Thyroid gland (tissue), 4 donors: ENCODE measurements around the gene SREBF2. TPM values are rescaled to one million over a fixed set of nuclear protein-coding genes. Genes with fewer than 3 reads are reported as not detected.
"Not testable (repeated sequence)": the region's sequence is repeated elsewhere in the genome, so short reads cannot be mapped to it uniquely, and the experiment has no call there.

Source experiments
- DNase-seq, 2 donors: peaks; one replicate each; pipeline ENCODE4 v3.0.0-alpha.2; 2019
- H3K27ac ChIP-seq, 3 donors: fragments of 200-600 bp; sonication (generic); 1 replicate in 2 of 3; 2 replicates in 1 of 3; pipeline ENCODE4 v1.5.1; 2016 to 2019; ENCODE audit warnings: mild to moderate bottlenecking in 1 of 3, moderate library complexity in 1 of 3
- H3K27me3 ChIP-seq: fragments of 200-600 bp; sonication (generic); one replicate; pipeline ENCODE4 v1.5.1; 2019
- H3K36me3 ChIP-seq, 2 donors: fragments of 200-600 bp; sonication (generic); one replicate each; pipeline ENCODE4 v1.5.1; 2016 to 2019
- H3K4me1 ChIP-seq, 2 donors: fragments of 200-600 bp; sonication (generic); one replicate each; pipeline ENCODE4 v1.5.1; 2017 to 2019
- H3K4me3 ChIP-seq, 3 donors: fragments of 200-600 bp; sonication (generic); replicated peaks in 1 of 3; 1 replicate in 2 of 3; 2 replicates in 1 of 3; pipeline ENCODE4 v1.5.1; 2016; ENCODE audit warnings: mild to moderate bottlenecking in 1 of 3
- H3K9me3 ChIP-seq: fragments of 200-600 bp; sonication (generic); one replicate; pipeline ENCODE4 v1.5.1; 2017
- CTCF ChIP-seq, 6 experiments: fragments of 200-600 bp in 3 of 6; fragments of 450-650 bp in 3 of 6; sonication (generic) in 3 of 6; IDR thresholded peaks; one replicate each; pipeline ENCODE4 v1.5.1; 2016 to 2019; ENCODE audit warnings: antibody characterized with exemption in 6 of 6, mild to moderate bottlenecking in 2 of 6, inconsistent platforms in 1 of 6, moderate library complexity in 1 of 6
- POLR2A ChIP-seq, 2 donors: fragments of 450-650 bp; IDR thresholded peaks; one replicate each; pipeline ENCODE4 v1.6.1; 2017; ENCODE audit warnings: antibody characterized with exemption in 2 of 2, mild to moderate bottlenecking in 2 of 2, moderate library complexity in 1 of 2
- WGBS, 2 donors: methylation state at CpG; one replicate each; pipeline ENCODE4 v1.1.5; 2017; 5-methylcytosine and 5-hydroxymethylcytosine counted together
- intact Hi-C: fragments of 100-400 bp; cut with DNase I; formaldehyde crosslinking; loops from one replicate; pipeline ENCODE4 v1.15.1; 2023
- total RNA-seq, 4 donors: library from RNA; depleted of rRNA; stranded (reverse); fragments of >200 nt; gene quantifications; one replicate each; pipeline ENCODE4 v1.2.3, GENCODE V29; 2016

SREBF2 gene
- total RNA-seq, 4 donors from 2014 or later, result 34.4 to 91.8 (median 63.7) TPM

GRCh38 chr22:41833369-41834004 is 582 bp downstream of the SREBF2 start:
- Histone ChIP-seq H3K4me1 (peaks cover 5 to 9% of the 10 kb centered on the region in 2 donors), H3K9me3 (no peaks in the 10 kb centered on the region), H3K27ac (peak overlapping the region; percentile 70 to 95 (median 94)), H3K4me3 (peak overlapping the region; percentile 63 to 93 (median 77)), H3K27me3 (no peaks in the 10 kb centered on the region), H3K36me3 (no peaks in the 10 kb centered on the region)
- intact Hi-C loops, result loop anchor here (5.0 kb wide), 1 partner anchor 114 kb away; the partner anchor contains the start of gene CENPM
- DNase-seq, result peak; percentile 57 to 59
- TF ChIP-seq CTCF (IDR thresholded peaks at IDR 0.05) (peak in 1 of 6 experiments; percentile 20), POLR2A (IDR thresholded peaks at IDR 0.05) (peak in 1 of 2 donors; percentile 16)
- 2% methylated on average over 10 to 23 of the region's 86 CpGs for WGBS, 2 donors

- DNase-seq, result no peak
- H3K4me3 ChIP-seq, result peak overlapping the region; percentile 63 to 93 (median 77)
- peak overlapping the region; percentile 70 to 95 (median 94) for H3K27ac ChIP-seq
- H3K27me3 ChIP-seq, result no peaks in the 10 kb centered on the region
- WGBS, 2 donors, result 38% methylated on average over 9 to 14 of the region's 14 CpGs
- H3K9me3 ChIP-seq, result no peaks in the 10 kb centered on the region
- intact Hi-C loops, result loop anchor here (5.0 kb wide), 1 partner anchor 113 kb away; the partner anchor contains the start of gene CENPM
- peaks cover 5 to 9% of the 10 kb centered on the region in 2 donors for H3K4me1 ChIP-seq
- H3K36me3 ChIP-seq, result no peaks in the 10 kb centered on the region
- TF ChIP-seq CTCF (IDR thresholded peaks at IDR 0.05) (no peak), POLR2A (IDR thresholded peaks at IDR 0.05) (no peak)
These were observed 1.4 kb downstream of the SREBF2 start for GRCh38 chr22:41834005-41834944.

GRCh38 chr22:41835462-41835861 is 2.6 kb downstream of the SREBF2 start:
- H3K4me1 ChIP-seq, result not testable (repeated sequence)

GRCh38 chr22:41836551-41836950 is 3.6 kb downstream of the SREBF2 start:
- Histone ChIP-seq H3K9me3 (no peaks in the 10 kb centered on the region), H3K4me1 (peaks cover 10 to 16% of the 10 kb centered on the region in 2 donors), H3K27me3 (no peaks in the 10 kb centered on the region), H3K27ac (no peak overlapping the region), H3K36me3 (no peaks in the 10 kb centered on the region), H3K4me3 (no peak overlapping the region)
- TF ChIP-seq POLR2A (IDR thresholded peaks at IDR 0.05), result no peak
- TF ChIP-seq CTCF (IDR thresholded peaks at IDR 0.05), result no peak
- no peak for DNase-seq
- 69 to 91% methylated on average over 2 of the region's 2 CpGs for WGBS, 2 donors
- intact Hi-C loops, result no loop called here

More at GRCh38 chr22:41835462-41835861, 2.6 kb downstream of the SREBF2 start:
- H3K4me3 ChIP-seq, H3K27ac ChIP-seq, H3K36me3 ChIP-seq, H3K27me3 ChIP-seq, H3K9me3 ChIP-seq, intact Hi-C loops, DNase-seq: not testable (repeated sequence)
- WGBS, 2 donors, result 96 to 100% methylated on average over 3 to 8 of the region's 8 CpGs

- no peaks in the 10 kb centered on the region for H3K27me3 ChIP-seq
- intact Hi-C loops, result no loop called here
- no peaks in the 10 kb centered on the region for H3K9me3 ChIP-seq
- no peak overlapping the region for H3K27ac ChIP-seq
- no peak overlapping the region for H3K4me3 ChIP-seq
- H3K36me3 ChIP-seq, result no peaks in the 10 kb centered on the region
- no peak for DNase-seq
- TF ChIP-seq POLR2A (IDR thresholded peaks at IDR 0.05), result no peak
- no peak for TF ChIP-seq CTCF (IDR thresholded peaks at IDR 0.05)
- peaks cover 5 to 15% of the 10 kb centered on the region in 2 donors for H3K4me1 ChIP-seq
- WGBS, 2 donors, result 75 to 86% methylated on average over 1 of the region's 1 CpG
These were observed 6.1 kb downstream of the SREBF2 start for GRCh38 chr22:41838842-41839618.
